HEK293T (cell line): Measurements from ENCODE around the gene MAPK12.

Source experiments
- ARNT ChIP-seq: fragments of 450-650 bp; IDR thresholded peaks from 2 replicates; pipeline ENCODE4 v1.6.1; 2017; ENCODE audit warnings: mild to moderate bottlenecking
- BHLHE40 ChIP-seq: fragments of 450-650 bp; IDR thresholded peaks from 2 replicates; pipeline ENCODE4 v1.6.1; 2016; ENCODE audit warnings: mild to moderate bottlenecking, moderate library complexity, borderline replicate concordance
- CTBP1 ChIP-seq: fragments of 450-650 bp; IDR thresholded peaks from 2 replicates; pipeline ENCODE4 v1.6.1; 2016; ENCODE audit warnings: borderline replicate concordance
- ELF4 ChIP-seq: fragments of 450-650 bp; IDR thresholded peaks from 2 replicates; pipeline ENCODE4 v1.6.1; 2017; ENCODE audit warnings: antibody characterized with exemption
- FOXA1 ChIP-seq: fragments of 450-650 bp; IDR thresholded peaks from 2 replicates; pipeline ENCODE4 v1.6.1; 2016; ENCODE audit warnings: mild to moderate bottlenecking
- FOXK2 ChIP-seq: fragments of 450-650 bp; IDR thresholded peaks from 2 replicates; pipeline ENCODE4 v1.6.1; 2016; ENCODE audit warnings: mild to moderate bottlenecking
- HDGF ChIP-seq: fragments of 450-650 bp; IDR thresholded peaks from 2 replicates; pipeline ENCODE4 v1.6.1; 2017; ENCODE audit warnings: antibody characterized with exemption, borderline replicate concordance
- PKNOX1 ChIP-seq: fragments of 450-650 bp; IDR thresholded peaks from 2 replicates; pipeline ENCODE4 v1.6.1; 2016
- SP1 ChIP-seq: fragments of 450-650 bp; IDR thresholded peaks from 2 replicates; pipeline ENCODE4 v1.6.1; 2017
- SUZ12 ChIP-seq: fragments of 450-650 bp; IDR thresholded peaks from 2 replicates; pipeline ENCODE4 v1.6.1; 2016; ENCODE audit warnings: mild to moderate bottlenecking
- ZNF384 ChIP-seq: fragments of 450-650 bp; IDR thresholded peaks from 2 replicates; pipeline ENCODE4 v1.6.1; 2016

GRCh38 chr22:50306753-50307749 lies 45.6 kb upstream of the MAPK12 start, which contains the start of gene PLXNB2:
- TF ChIP-seq ZNF384 (no peak), CTBP1 (no peak), FOXK2 (no peak), ELF4 (no peak), HDGF (no peak), PKNOX1 (no peak), SUZ12 (no peak), SP1 (no peak), BHLHE40 (no peak), FOXA1 (no peak), ARNT (no peak)
